HG03469 (cell line): ENCODE measurements around the gene PHF1.

Experiments
- ATAC-seq: cut with Tn5 transposase; IDR thresholded peaks from one replicate; pipeline ENCODE4 v1.9.1; 2021; ENCODE audit warnings: mild to moderate bottlenecking, moderate library complexity, moderate number of reproducible peaks; ENCODE audit not compliant: unreplicated experiment

The PHF1 gene

GRCh38 chr6:33453393-33454008 is 42.7 kb downstream of the PHF1 start:
- no peak for ATAC-seq

- ATAC-seq, result peak; percentile 97
These were observed 43.5 kb downstream of the PHF1 start, which contains the start of gene ZBTB9 for GRCh38 chr6:33454009-33454946. Gene ZBTB9, plus strand, starts transcription at chr6:33454576. Its CDS starts 525 bp downstream, at chr6:33455101.

- no peak for ATAC-seq
These were observed 44.2 kb downstream of the PHF1 start for GRCh38 chr6:33455051-33455450.

- ATAC-seq, result no peak
These were observed 45.3 kb downstream of the PHF1 start for GRCh38 chr6:33456156-33456555.

- ATAC-seq, result no peak
These were observed 47.9 kb downstream of the PHF1 start for GRCh38 chr6:33458676-33459075.

GRCh38 chr6:33459226-33459625 is 48.4 kb downstream of the PHF1 start:
- no peak for ATAC-seq
